GM18505 (cell line): ENCODE measurements around the gene FBXO9.

Experiments
- ATAC-seq: cut with Tn5 transposase; IDR thresholded peaks from one replicate; pipeline ENCODE4 v1.9.1; 2021; ENCODE audit not compliant: unreplicated experiment
- POLR2A ChIP-seq: IDR thresholded peaks from 4 replicates; pipeline ENCODE4 v1.6.1; 2011; ENCODE audit warnings: borderline replicate concordance; ENCODE audit not compliant: insufficient read depth, insufficient read length; ENCODE audit errors: extremely low read depth

Gene FBXO9

DNA sequence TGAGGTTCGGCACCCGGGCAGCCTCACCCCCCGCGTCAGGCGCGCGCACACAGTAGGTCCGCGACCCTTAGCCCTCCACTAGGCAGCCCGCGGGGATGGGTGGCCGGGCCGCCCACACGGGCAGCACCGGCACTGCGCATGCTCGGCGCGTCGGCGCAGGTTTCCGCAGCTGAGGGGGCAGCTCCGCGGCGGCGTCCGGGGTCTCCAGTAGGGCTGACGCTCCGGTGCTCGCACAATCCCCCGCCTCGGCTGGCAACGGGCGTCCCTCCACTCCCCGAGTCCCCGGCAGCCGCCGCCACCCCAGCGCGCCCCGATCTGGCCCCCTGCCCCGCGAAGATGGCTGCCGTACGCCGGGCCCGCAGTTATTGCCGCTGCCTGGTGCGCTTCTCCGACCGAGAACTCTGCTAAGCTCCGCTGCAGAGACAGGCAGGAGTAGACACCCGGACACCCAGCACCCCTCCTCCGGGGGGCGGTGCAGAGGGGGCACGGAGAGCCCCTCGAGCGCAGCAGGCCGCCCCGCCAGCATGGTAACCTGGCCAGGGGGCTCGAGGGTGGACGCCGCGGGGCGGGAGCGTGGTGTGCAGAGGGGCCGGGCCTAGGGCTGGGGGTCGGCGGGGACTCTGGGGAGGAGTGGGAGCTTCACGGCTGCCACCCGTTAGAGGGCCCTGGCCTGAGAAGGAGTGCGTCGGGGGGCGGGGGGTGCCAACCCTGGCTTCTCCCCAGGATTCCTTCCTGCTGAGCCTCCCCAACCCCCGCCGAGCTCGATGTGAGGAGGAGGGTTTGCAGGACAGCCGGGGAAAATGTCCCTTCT, at the start of gene FBXO9:
Gene FBXO9, plus strand, starts transcription at position 139 of the 811 bp plus-strand sequence. Its CDS starts 386 bp downstream, at position 525.
- peak; percentile 45 for ATAC-seq
- TF ChIP-seq POLR2A, result peak; percentile 76

- no peak for TF ChIP-seq POLR2A
- no peak for ATAC-seq
Measured at GRCh38 chr6:53015486-53015885, 49.7 kb upstream of the FBXO9 start.

- no peak for TF ChIP-seq POLR2A
- no peak for ATAC-seq
Measured at GRCh38 chr6:53018446-53018845, 46.8 kb upstream of the FBXO9 start.

GRCh38 chr6:53020005-53020744, 45.0 kb upstream of the FBXO9 start:
- no peak for ATAC-seq

GRCh38 chr6:53023323-53023722, 41.9 kb upstream of the FBXO9 start:
- no peak for ATAC-seq
- TF ChIP-seq POLR2A, result no peak

More at GRCh38 chr6:53020005-53020744, 45.0 kb upstream of the FBXO9 start:
- no peak for TF ChIP-seq POLR2A

DNA sequence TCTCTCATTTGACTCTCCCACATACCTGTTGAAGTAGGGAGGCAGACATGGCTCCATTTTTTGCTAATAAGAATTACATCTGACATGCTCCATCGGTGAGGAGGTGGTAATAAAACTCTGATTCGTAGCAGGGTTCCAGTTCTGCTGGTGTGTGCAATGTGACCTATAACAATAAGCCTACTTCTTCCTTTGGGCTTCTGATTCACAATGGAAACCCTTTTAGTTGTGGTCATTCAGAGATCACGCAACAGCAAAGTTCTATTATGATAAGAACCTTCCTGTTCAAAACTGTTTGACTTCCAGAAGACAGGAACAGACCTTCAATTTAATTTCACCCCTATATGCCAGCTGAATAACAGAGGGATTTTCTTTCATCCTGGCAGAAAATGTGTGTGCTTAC, 38.7 kb upstream of the FBXO9 start:
- TF ChIP-seq POLR2A, result no peak
- no peak for ATAC-seq

DNA sequence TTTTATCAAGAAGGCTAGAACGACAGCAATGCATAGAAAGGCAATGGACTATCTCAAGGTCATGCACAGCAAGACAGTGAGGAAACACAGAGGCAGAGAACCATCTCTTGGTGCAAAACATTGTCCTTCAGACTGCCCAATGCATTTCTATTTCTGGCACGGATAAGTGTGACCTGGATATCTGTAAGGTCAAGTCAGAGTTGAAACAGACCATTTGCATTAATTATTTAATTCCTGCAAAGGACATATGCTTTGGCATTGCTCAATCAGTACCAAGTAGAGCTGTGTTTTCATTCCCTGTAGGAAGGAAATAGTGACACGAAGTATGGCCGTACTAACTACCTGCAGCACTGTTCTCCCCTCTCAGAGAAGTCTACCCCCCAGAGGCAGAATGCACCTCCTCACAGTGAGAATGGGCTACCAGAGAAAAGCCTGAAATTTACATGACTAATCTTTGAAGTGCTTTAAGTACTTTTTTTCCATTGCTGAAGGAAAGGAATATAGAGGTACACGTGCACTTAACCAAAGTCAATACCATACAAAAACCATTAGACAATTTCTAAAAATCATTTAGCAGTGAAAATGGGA, 38.0 kb upstream of the FBXO9 start:
- no peak for TF ChIP-seq POLR2A
- ATAC-seq, result no peak

GRCh38 chr6:53028467-53028866, 36.7 kb upstream of the FBXO9 start:
- ATAC-seq, result no peak
- TF ChIP-seq POLR2A, result no peak

GRCh38 chr6:53029257-53029656, 35.9 kb upstream of the FBXO9 start:
- no peak for TF ChIP-seq POLR2A
- no peak for ATAC-seq

DNA sequence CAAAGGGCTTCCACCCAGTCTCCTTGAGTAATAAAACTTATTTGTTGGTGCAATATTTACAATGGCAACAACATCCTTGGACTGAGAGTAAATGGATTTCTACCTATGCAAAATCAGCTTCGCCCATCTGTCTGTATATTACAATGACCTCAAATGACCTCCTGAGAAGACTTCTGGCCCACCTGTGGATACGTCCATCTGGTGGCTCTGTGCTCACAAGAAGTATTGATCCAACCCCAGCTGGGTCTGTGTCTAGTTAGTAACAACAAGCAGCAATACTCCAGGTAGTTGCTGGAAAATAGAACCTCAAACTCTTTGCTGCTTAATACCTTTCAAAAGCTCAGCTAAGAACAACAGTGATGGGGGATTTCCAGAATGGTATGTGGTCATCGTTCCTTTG, 35.4 kb upstream of the FBXO9 start:
- no peak for ATAC-seq
- TF ChIP-seq POLR2A, result no peak

DNA sequence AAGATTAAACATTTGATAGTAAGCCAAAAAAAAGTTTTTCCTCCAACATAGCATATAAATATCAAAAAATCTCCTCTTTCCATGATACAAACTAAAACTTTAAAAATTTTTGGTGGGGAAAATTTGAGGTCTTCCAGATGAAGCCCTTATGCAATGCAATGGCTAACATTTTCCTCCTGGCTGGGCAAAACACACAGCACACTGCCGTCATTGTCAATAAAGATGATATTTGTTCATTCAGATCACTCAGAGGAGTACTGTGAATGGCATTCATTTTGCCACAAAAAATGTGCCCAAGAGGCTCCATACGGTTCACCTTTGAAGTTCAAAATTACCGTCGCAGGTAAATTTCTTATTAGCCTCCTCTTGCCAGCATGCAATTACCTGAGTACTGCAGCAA, 33.9 kb upstream of the FBXO9 start:
- no peak for ATAC-seq
- no peak for TF ChIP-seq POLR2A

- no peak for ATAC-seq
Measured at GRCh38 chr6:53032849-53033248, 32.4 kb upstream of the FBXO9 start.

DNA sequence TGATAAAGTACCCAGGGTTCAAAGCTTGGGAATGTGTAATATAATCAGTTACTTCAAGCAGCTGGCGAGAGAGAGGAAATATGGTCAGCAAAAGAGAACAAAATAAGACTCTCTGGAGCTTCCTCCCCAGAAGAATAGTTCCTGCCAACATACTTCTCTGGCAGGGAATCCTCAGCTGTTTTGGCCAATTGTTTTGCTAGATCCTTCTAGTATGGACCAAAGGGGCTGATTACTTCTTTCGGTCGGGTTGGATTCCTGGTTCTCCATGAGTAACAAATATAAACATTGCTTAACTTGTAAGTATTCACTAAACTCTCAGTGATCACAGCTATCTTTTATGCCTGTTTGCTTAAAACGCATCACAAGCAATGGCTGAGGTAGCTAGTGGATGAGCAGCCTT, 31.4 kb upstream of the FBXO9 start:
- no peak for TF ChIP-seq POLR2A
- ATAC-seq, result no peak

More at GRCh38 chr6:53032849-53033248, 32.4 kb upstream of the FBXO9 start:
- TF ChIP-seq POLR2A, result no peak
